ENCODE results near the gene POLR2E.

The POLR2E gene

GRCh38 chr19:1072371-1073015, 22.7 kb downstream of the POLR2E start:
- no peak overlapping the region for H3K23ac ChIP-seq (ENCODE audit: low read length)
- peaks cover 11% of the 10 kb centered on the region for H3K27me3 ChIP-seq (ENCODE audit: insufficient read depth, low read length)
- no peaks in the 10 kb centered on the region for H3K36me3 ChIP-seq (ENCODE audit: control insufficient read depth in 1 of 2, insufficient read depth in 2 of 2, low read length in 2 of 2)
- WGBS (ENCODE audit: extremely low coverage, insufficient coverage, insufficient read length), result no CpG with 5 or more reads among the region's 11 CpGs
- no peak overlapping the region for H2AK5ac ChIP-seq (ENCODE audit: low read length)
- H2AFZ ChIP-seq (ENCODE audit: insufficient read depth, low read length, poor library complexity), result no peak overlapping the region
- DNase-seq, result no peak
- no peak overlapping the region for H3K14ac ChIP-seq (ENCODE audit: low read length)
- no peak overlapping the region for H3K4me2 ChIP-seq (ENCODE audit: low read length)
- H4K8ac ChIP-seq (ENCODE audit: low read depth, low read length), result no peak overlapping the region
- no peaks in the 10 kb centered on the region for H3K79me2 ChIP-seq (ENCODE audit: control insufficient read depth, insufficient read depth, low read length, poor library complexity)
- H3K4me1 ChIP-seq (ENCODE audit: control insufficient read depth in 1 of 2, insufficient read depth in 2 of 2, low read length in 2 of 2), result peaks cover 7 to 8% of the 10 kb centered on the region in 2 experiments
- H3K4me3 ChIP-seq (ENCODE audit: low read depth, low read length), result no peak overlapping the region
- H3K9ac ChIP-seq (ENCODE audit: low read length), result no peak overlapping the region
- no peaks in the 10 kb centered on the region for H3K79me1 ChIP-seq (ENCODE audit: low read length)
- no peak overlapping the region for H4K91ac ChIP-seq (ENCODE audit: low read depth, low read length)
- no peak overlapping the region for H3K4ac ChIP-seq (ENCODE audit: low read depth, low read length)
- H3K27ac ChIP-seq (ENCODE audit: low read depth, low read length), result no peak overlapping the region
- peaks cover 2% of the 10 kb centered on the region for H3K9me3 ChIP-seq (ENCODE audit: insufficient read depth, low read depth, low read length)
- H2BK12ac ChIP-seq (ENCODE audit: low read length), result no peak overlapping the region
- no peak overlapping the region for H4K12ac ChIP-seq (ENCODE audit: low read depth, low read length)
- no peak overlapping the region for H3K18ac ChIP-seq (ENCODE audit: low read length)
- H2BK5ac ChIP-seq (ENCODE audit: low read depth, low read length, poor library complexity), result no peak overlapping the region
- no peak overlapping the region for H2BK120ac ChIP-seq (ENCODE audit: insufficient read depth, low read length, poor library complexity)

DNA sequence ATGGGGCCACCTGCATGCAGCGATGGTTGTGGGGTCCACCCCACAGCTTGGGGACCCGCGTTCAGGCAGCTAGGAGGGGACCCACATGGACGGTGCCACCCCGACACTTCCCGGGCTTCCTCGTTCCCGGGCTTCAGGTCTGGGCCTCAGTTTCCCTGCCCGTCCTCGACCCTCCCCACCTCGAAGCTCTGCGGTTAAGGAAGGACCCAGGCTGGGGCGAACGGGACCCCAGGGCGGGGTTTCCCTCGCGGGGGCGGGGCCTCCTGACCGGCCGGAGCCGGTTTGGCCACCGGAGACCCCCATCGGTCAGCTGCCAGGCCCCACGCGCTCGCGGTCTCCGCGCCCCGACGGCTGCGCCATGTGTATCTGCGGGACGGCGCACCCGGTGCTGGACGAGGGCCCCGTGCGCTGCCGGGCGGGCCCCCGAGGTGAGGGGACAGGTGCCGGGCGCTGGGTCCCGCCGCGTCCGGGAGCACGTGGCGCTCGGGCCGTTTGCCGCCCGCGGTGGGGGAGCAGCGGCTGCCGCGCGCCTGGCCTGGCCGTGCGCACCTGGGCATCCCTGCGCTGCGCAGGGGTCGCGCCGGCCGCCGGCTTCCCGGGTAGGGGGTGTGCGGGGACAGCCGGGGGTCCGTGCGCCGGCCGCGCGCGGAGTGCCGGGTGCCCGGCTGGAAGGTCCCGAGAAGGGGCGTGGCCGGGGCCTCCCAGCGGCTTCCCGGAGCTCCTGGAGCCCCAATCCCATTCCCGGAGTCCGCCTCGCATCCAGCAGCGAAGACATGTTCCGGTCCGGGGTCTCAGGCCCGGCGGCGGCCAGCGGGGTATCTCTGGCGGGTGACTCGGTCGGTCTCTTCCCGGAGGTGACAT, 24.0 kb downstream of the POLR2E start:
- Histone ChIP-seq H3K18ac (ENCODE audit: low read length) (no peak overlapping the region), H3K79me2 (ENCODE audit: control insufficient read depth, insufficient read depth, low read length, poor library complexity) (no peaks in the 10 kb centered on the region), H2BK12ac (ENCODE audit: low read length) (no peak overlapping the region), H3K14ac (ENCODE audit: low read length) (no peak overlapping the region), H3K27ac (ENCODE audit: low read depth, low read length) (no peak overlapping the region), H4K91ac (ENCODE audit: low read depth, low read length) (no peak overlapping the region), H2AFZ (ENCODE audit: insufficient read depth, low read length, poor library complexity) (no peak overlapping the region), H2AK5ac (ENCODE audit: low read length) (no peak overlapping the region), H3K4me1 (ENCODE audit: control insufficient read depth in 1 of 2, insufficient read depth in 2 of 2, low read length in 2 of 2) (peaks cover 19 to 22% of the 10 kb centered on the region in 2 experiments), H2BK5ac (ENCODE audit: low read depth, low read length, poor library complexity) (no peak overlapping the region), H4K8ac (ENCODE audit: low read depth, low read length) (no peak overlapping the region), H3K36me3 (ENCODE audit: control insufficient read depth in 1 of 2, insufficient read depth in 2 of 2, low read length in 2 of 2) (no peaks in the 10 kb centered on the region), H3K27me3 (ENCODE audit: insufficient read depth, low read length) (peaks cover 11% of the 10 kb centered on the region), H3K79me1 (ENCODE audit: low read length) (peaks cover 7% of the 10 kb centered on the region), H2BK120ac (ENCODE audit: insufficient read depth, low read length, poor library complexity) (no peak overlapping the region), H3K23ac (ENCODE audit: low read length) (no peak overlapping the region), H3K4ac (ENCODE audit: low read depth, low read length) (no peak overlapping the region), H3K9me3 (ENCODE audit: insufficient read depth, low read depth, low read length) (peaks cover 2% of the 10 kb centered on the region), H3K9ac (ENCODE audit: low read length) (no peak overlapping the region), H3K4me3 (ENCODE audit: low read depth, low read length) (peak overlapping the region; percentile 30), H4K12ac (ENCODE audit: low read depth, low read length) (no peak overlapping the region), H3K4me2 (ENCODE audit: low read length) (peak overlapping the region; percentile 55)
- WGBS (ENCODE audit: extremely low coverage, insufficient coverage, insufficient read length), result no CpG with 5 or more reads among the region's 99 CpGs
- DNase-seq, result no peak

DNA sequence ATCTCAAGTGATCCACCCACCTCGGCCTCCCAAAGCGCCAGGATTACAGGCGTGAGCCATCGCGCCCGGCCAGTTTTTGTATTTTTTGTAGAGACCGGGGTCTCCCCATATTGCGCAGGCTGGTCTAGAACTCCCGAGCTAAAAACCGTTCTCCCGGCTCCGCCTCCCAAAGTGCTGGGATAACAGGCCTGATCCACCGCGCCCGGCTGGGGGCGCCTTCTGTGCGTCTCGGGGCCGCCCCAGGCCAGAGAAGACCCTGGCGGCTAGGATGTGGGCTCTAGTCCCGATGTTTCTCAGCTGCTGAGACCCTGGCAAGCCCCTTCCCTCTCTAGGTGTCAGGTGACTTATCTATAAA, 24.6 kb downstream of the POLR2E start:
- Histone ChIP-seq H4K12ac (ENCODE audit: low read depth, low read length) (no peak overlapping the region), H2AFZ (ENCODE audit: insufficient read depth, low read length, poor library complexity) (no peak overlapping the region), H2BK12ac (ENCODE audit: low read length) (no peak overlapping the region), H3K27ac (ENCODE audit: low read depth, low read length) (no peak overlapping the region), H3K4me1 (ENCODE audit: control insufficient read depth in 1 of 2, insufficient read depth in 2 of 2, low read length in 2 of 2) (peaks cover 24 to 27% of the 10 kb centered on the region in 2 experiments), H3K4me2 (ENCODE audit: low read length) (peak overlapping the region; percentile 55), H4K91ac (ENCODE audit: low read depth, low read length) (no peak overlapping the region), H3K4me3 (ENCODE audit: low read depth, low read length) (no peak overlapping the region), H3K23ac (ENCODE audit: low read length) (no peak overlapping the region), H3K36me3 (ENCODE audit: control insufficient read depth in 1 of 2, insufficient read depth in 2 of 2, low read length in 2 of 2) (no peaks in the 10 kb centered on the region), H3K4ac (ENCODE audit: low read depth, low read length) (no peak overlapping the region), H3K14ac (ENCODE audit: low read length) (no peak overlapping the region), H4K8ac (ENCODE audit: low read depth, low read length) (no peak overlapping the region), H3K79me2 (ENCODE audit: control insufficient read depth, insufficient read depth, low read length, poor library complexity) (no peaks in the 10 kb centered on the region), H3K9me3 (ENCODE audit: insufficient read depth, low read depth, low read length) (peaks cover 2% of the 10 kb centered on the region), H3K27me3 (ENCODE audit: insufficient read depth, low read length) (peaks cover 11% of the 10 kb centered on the region), H2BK5ac (ENCODE audit: low read depth, low read length, poor library complexity) (no peak overlapping the region), H3K9ac (ENCODE audit: low read length) (no peak overlapping the region), H2AK5ac (ENCODE audit: low read length) (no peak overlapping the region), H3K79me1 (ENCODE audit: low read length) (peaks cover 10% of the 10 kb centered on the region), H2BK120ac (ENCODE audit: insufficient read depth, low read length, poor library complexity) (no peak overlapping the region), H3K18ac (ENCODE audit: low read length) (no peak overlapping the region)
- DNase-seq, result no peak
- WGBS (ENCODE audit: extremely low coverage, insufficient coverage, insufficient read length), result no CpG with 5 or more reads among the region's 21 CpGs

DNA sequence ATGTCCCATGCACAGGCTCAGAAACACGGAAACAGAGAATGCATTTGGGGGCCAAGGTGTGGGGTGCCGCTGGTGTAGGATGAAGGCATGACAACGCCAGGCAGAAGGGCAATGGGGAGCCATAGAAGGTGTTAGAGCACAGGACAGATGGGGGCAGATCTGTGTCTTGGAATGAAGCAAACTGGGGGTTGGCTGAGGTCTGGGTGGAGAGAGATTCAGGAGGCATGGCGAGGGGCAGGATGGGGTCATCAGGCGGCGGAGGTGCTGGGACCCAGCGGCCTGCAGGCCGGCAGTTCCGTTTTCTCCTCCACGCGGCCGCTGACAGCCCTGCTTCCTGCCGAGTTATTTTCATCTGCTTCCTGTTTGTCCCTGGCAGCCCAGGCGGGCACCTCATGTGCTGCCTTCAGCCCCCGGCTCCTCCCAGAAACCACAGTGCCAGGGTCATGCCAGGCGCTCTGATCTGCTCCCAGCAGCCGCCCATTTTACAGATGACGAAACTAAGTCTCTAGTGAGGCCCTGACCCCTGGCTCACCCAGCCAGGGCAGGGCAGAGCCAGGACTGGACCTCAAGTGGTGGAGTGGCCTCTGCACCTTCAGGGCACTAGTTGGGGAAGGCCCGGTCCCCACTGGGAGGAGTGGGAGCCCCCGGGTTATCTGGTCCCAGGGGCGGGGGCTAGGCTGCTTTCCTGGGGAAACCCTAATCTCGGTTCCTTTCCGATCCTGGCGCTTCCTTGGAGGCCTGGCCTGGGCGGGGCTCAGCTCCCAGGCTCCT, 26.0 kb downstream of the POLR2E start:
- no peak overlapping the region for H4K91ac ChIP-seq (ENCODE audit: low read depth, low read length)
- H3K36me3 ChIP-seq (ENCODE audit: control insufficient read depth in 1 of 2, insufficient read depth in 2 of 2, low read length in 2 of 2), result no peaks in the 10 kb centered on the region
- peaks cover 11% of the 10 kb centered on the region for H3K27me3 ChIP-seq (ENCODE audit: insufficient read depth, low read length)
- no peak overlapping the region for H4K8ac ChIP-seq (ENCODE audit: low read depth, low read length)
- H3K79me2 ChIP-seq (ENCODE audit: control insufficient read depth, insufficient read depth, low read length, poor library complexity), result no peaks in the 10 kb centered on the region
- H3K4me1 ChIP-seq (ENCODE audit: control insufficient read depth in 1 of 2, insufficient read depth in 2 of 2, low read length in 2 of 2), result peaks cover 34 to 36% of the 10 kb centered on the region in 2 experiments
- no peak overlapping the region for H2BK5ac ChIP-seq (ENCODE audit: low read depth, low read length, poor library complexity)
- H2BK120ac ChIP-seq (ENCODE audit: insufficient read depth, low read length, poor library complexity), result no peak overlapping the region
- no peak overlapping the region for H3K18ac ChIP-seq (ENCODE audit: low read length)
- H4K12ac ChIP-seq (ENCODE audit: low read depth, low read length), result no peak overlapping the region
- no CpG with 5 or more reads among the region's 25 CpGs for WGBS (ENCODE audit: extremely low coverage, insufficient coverage, insufficient read length)
- no peak overlapping the region for H3K4ac ChIP-seq (ENCODE audit: low read depth, low read length)
- H3K23ac ChIP-seq (ENCODE audit: low read length), result no peak overlapping the region
- H3K4me3 ChIP-seq (ENCODE audit: low read depth, low read length), result no peak overlapping the region
- peaks cover 2% of the 10 kb centered on the region for H3K9me3 ChIP-seq (ENCODE audit: insufficient read depth, low read depth, low read length)
- no peak overlapping the region for H2AFZ ChIP-seq (ENCODE audit: insufficient read depth, low read length, poor library complexity)
- no peak overlapping the region for H2AK5ac ChIP-seq (ENCODE audit: low read length)
- H2BK12ac ChIP-seq (ENCODE audit: low read length), result no peak overlapping the region
- no peak overlapping the region for H3K4me2 ChIP-seq (ENCODE audit: low read length)
- peaks cover 18% of the 10 kb centered on the region for H3K79me1 ChIP-seq (ENCODE audit: low read length)
- H3K9ac ChIP-seq (ENCODE audit: low read length), result no peak overlapping the region
- no peak overlapping the region for H3K14ac ChIP-seq (ENCODE audit: low read length)
- DNase-seq, result peak in 1 of 2 donors; percentile 36
- no peak overlapping the region for H3K27ac ChIP-seq (ENCODE audit: low read depth, low read length)

Measured in trophoblast cell (in vitro differentiated cells and primary cell).